Duodenal mucosa (tissue), 2 donors: Measurements from ENCODE around the gene FBXL20.
"Not testable (repeated sequence)": the region's sequence is repeated elsewhere in the genome, so short reads cannot be mapped to it uniquely, and the experiment has no call there.

Source experiments
- H3K27ac ChIP-seq: one replicate; pipeline ENCODE4 v1.7.0; 2013; ENCODE audit warnings: low read depth, low read length
- H3K27me3 ChIP-seq, 2 donors: one replicate each; pipeline ENCODE4 v1.7.0; 2013; ENCODE audit warnings: low read length in 2 of 2, control low read depth in 1 of 2; ENCODE audit not compliant: insufficient read depth in 2 of 2, control insufficient read depth in 1 of 2
- H3K36me3 ChIP-seq, 2 donors: one replicate each; pipeline ENCODE4 v1.7.0; 2013; ENCODE audit warnings: low read length in 2 of 2, control low read depth in 1 of 2; ENCODE audit not compliant: insufficient read depth in 2 of 2, control insufficient read depth in 1 of 2
- H3K4me1 ChIP-seq, 2 donors: one replicate each; pipeline ENCODE4 v1.7.0; 2013; ENCODE audit warnings: low read length in 2 of 2, control low read depth in 1 of 2; ENCODE audit not compliant: insufficient read depth in 2 of 2, control insufficient read depth in 1 of 2
- H3K4me3 ChIP-seq, 2 donors: one replicate each; pipeline ENCODE4 v1.7.0; 2013; ENCODE audit warnings: low read length in 2 of 2, low read depth in 1 of 2
- H3K9ac ChIP-seq, 2 donors: one replicate each; pipeline ENCODE4 v1.7.0; 2013; ENCODE audit warnings: low read length in 2 of 2, low read depth in 1 of 2
- H3K9me3 ChIP-seq, 2 donors: one replicate each; pipeline ENCODE4 v1.7.0; 2013; ENCODE audit warnings: low read length in 2 of 2, control low read depth in 1 of 2; ENCODE audit not compliant: control insufficient read depth in 1 of 2

FBXL20 gene

GRCh38 chr17:39359994-39360393, 41.4 kb downstream of the FBXL20 start:
- peaks cover 0 to 7% of the 10 kb centered on the region in 2 donors for H3K4me1 ChIP-seq
- no peak overlapping the region for H3K9ac ChIP-seq
- no peak overlapping the region for H3K4me3 ChIP-seq
- no peaks in the 10 kb centered on the region for H3K27me3 ChIP-seq
- no peak overlapping the region for H3K27ac ChIP-seq
- no peaks in the 10 kb centered on the region for H3K9me3 ChIP-seq
- H3K36me3 ChIP-seq: no peaks in the 10 kb centered on the region

- Histone ChIP-seq H3K4me1 (peaks cover 0 to 7% of the 10 kb centered on the region in 2 donors), H3K9ac (peak overlapping the region in 1 of 2 donors; percentile 1), H3K4me3 (no peak overlapping the region), H3K27ac (no peak overlapping the region), H3K36me3 (no peaks in the 10 kb centered on the region), H3K27me3 (no peaks in the 10 kb centered on the region), H3K9me3 (no peaks in the 10 kb centered on the region)
Measured at GRCh38 chr17:39357986-39358385, 43.4 kb downstream of the FBXL20 start.

- Histone ChIP-seq H3K4me1 (peaks cover 0 to 7% of the 10 kb centered on the region in 2 donors), H3K36me3 (no peaks in the 10 kb centered on the region), H3K27ac (peak overlapping the region; percentile 39), H3K4me3 (peak overlapping the region in 1 of 2 donors; percentile 14), H3K9ac (peak overlapping the region in 1 of 2 donors; percentile 15), H3K9me3 (no peaks in the 10 kb centered on the region), H3K27me3 (no peaks in the 10 kb centered on the region)
Measured at GRCh38 chr17:39357488-39357887, 43.9 kb downstream of the FBXL20 start.

GRCh38 chr17:39352986-39353385, 48.4 kb downstream of the FBXL20 start:
- Histone ChIP-seq H3K4me1 (peaks cover 0 to 18% of the 10 kb centered on the region in 2 donors), H3K36me3 (no peaks in the 10 kb centered on the region), H3K9ac (no peak overlapping the region), H3K27ac (no peak overlapping the region), H3K9me3 (no peaks in the 10 kb centered on the region), H3K27me3 (no peaks in the 10 kb centered on the region), H3K4me3 (no peak overlapping the region)

GRCh38 chr17:39352511-39352910, 48.9 kb downstream of the FBXL20 start:
- no peaks in the 10 kb centered on the region for H3K27me3 ChIP-seq
- peaks cover 0 to 14% of the 10 kb centered on the region in 2 donors for H3K4me1 ChIP-seq
- no peaks in the 10 kb centered on the region for H3K9me3 ChIP-seq
- no peak overlapping the region for H3K9ac ChIP-seq
- H3K4me3 ChIP-seq: no peak overlapping the region
- H3K27ac ChIP-seq: no peak overlapping the region
- no peaks in the 10 kb centered on the region for H3K36me3 ChIP-seq

- Histone ChIP-seq H3K27me3 (no peaks in the 10 kb centered on the region), H3K9me3 (no peaks in the 10 kb centered on the region), H3K4me3 (no peak overlapping the region), H3K36me3 (no peaks in the 10 kb centered on the region), H3K9ac (no peak overlapping the region), H3K27ac (no peak overlapping the region), H3K4me1 (peaks cover 0 to 13% of the 10 kb centered on the region in 2 donors)
Measured at GRCh38 chr17:39351508-39351907, 49.9 kb downstream of the FBXL20 start.

GRCh38 chr17:39349246-39349645, 52.2 kb downstream of the FBXL20 start:
- no peak overlapping the region for H3K27ac ChIP-seq
- no peak overlapping the region for H3K4me3 ChIP-seq
- H3K36me3 ChIP-seq: no peaks in the 10 kb centered on the region
- H3K4me1 ChIP-seq: peaks cover 0 to 13% of the 10 kb centered on the region in 2 donors
- H3K27me3 ChIP-seq: no peaks in the 10 kb centered on the region
- no peaks in the 10 kb centered on the region for H3K9me3 ChIP-seq
- H3K9ac ChIP-seq: no peak overlapping the region

GRCh38 chr17:39346863-39347262, 54.6 kb downstream of the FBXL20 start:
- not testable (repeated sequence) for H3K4me3 ChIP-seq, H3K27ac ChIP-seq, H3K27me3 ChIP-seq, H3K9ac ChIP-seq, H3K36me3 ChIP-seq, H3K9me3 ChIP-seq
- H3K4me1 ChIP-seq: peaks cover 0 to 11% of the 10 kb centered on the region in 2 donors

GRCh38 chr17:39341541-39341940, 59.9 kb downstream of the FBXL20 start:
- H3K9me3 ChIP-seq: no peaks in the 10 kb centered on the region
- H3K4me1 ChIP-seq: peaks cover 0 to 8% of the 10 kb centered on the region in 2 donors

GRCh38 chr17:39340731-39341130, 60.7 kb downstream of the FBXL20 start:
- Histone ChIP-seq H3K4me1 (peaks cover 0 to 8% of the 10 kb centered on the region in 2 donors), H3K4me3 (no peak overlapping the region), H3K27ac (no peak overlapping the region), H3K9me3 (no peaks in the 10 kb centered on the region), H3K27me3 (no peaks in the 10 kb centered on the region), H3K9ac (no peak overlapping the region), H3K36me3 (peaks cover 0 to 3% of the 10 kb centered on the region in 2 donors)

More at GRCh38 chr17:39341541-39341940, 59.9 kb downstream of the FBXL20 start:
- Histone ChIP-seq H3K27me3 (no peaks in the 10 kb centered on the region), H3K9ac (no peak overlapping the region), H3K36me3 (peaks cover 0 to 3% of the 10 kb centered on the region in 2 donors), H3K4me3 (no peak overlapping the region), H3K27ac (no peak overlapping the region)

- H3K9ac ChIP-seq: no peak overlapping the region
- H3K27me3 ChIP-seq: no peaks in the 10 kb centered on the region
- peaks cover 0 to 8% of the 10 kb centered on the region in 2 donors for H3K4me1 ChIP-seq
- H3K36me3 ChIP-seq: peaks cover 0 to 3% of the 10 kb centered on the region in 2 donors
- no peak overlapping the region for H3K4me3 ChIP-seq
- no peak overlapping the region for H3K27ac ChIP-seq
- H3K9me3 ChIP-seq: no peaks in the 10 kb centered on the region
Measured at GRCh38 chr17:39339272-39339671, 62.2 kb downstream of the FBXL20 start.
